Psoas muscle (tissue), 8 donors: ENCODE results near the gene MRPL10. TPM values are rescaled to one million over a fixed set of nuclear protein-coding genes. Genes with fewer than 3 reads are reported as not detected.

Experiments
- ATAC-seq, 4 donors: fragments of 200-7000 bp; cut with Tn5 transposase; one replicate each; pipeline ENCODE4 v1.9.1; 2020; ENCODE audit warnings: moderate library complexity in 3 of 4, mild to moderate bottlenecking in 2 of 4
- DNase-seq, 2 donors: peaks; one replicate each; pipeline ENCODE4 v3.0.0-alpha.2; 2020
- H3K27ac ChIP-seq: fragments of 200-600 bp; one replicate; pipeline ENCODE4 v1.8.0; 2022
- H3K27me3 ChIP-seq, 3 donors: fragments of 200-600 bp in 1 of 3; one replicate each; pipeline versions ENCODE4 v1.6.1 to v1.8.0; 2013 to 2022; ENCODE audit warnings: low read length in 2 of 3, mild to moderate bottlenecking in 2 of 3, moderate library complexity in 1 of 3; ENCODE audit not compliant: insufficient read depth in 3 of 3
- H3K36me3 ChIP-seq, 2 donors: fragments of 200-600 bp in 1 of 2; one replicate each; pipeline versions ENCODE4 v1.6.1 to v1.8.0; 2013 to 2022; ENCODE audit warnings: low read depth in 1 of 2, mild to moderate bottlenecking in 1 of 2, moderate library complexity in 1 of 2; ENCODE audit not compliant: insufficient read depth in 1 of 2
- H3K4me1 ChIP-seq: fragments of 200-600 bp; one replicate; pipeline ENCODE4 v1.8.0; 2022
- H3K4me3 ChIP-seq: fragments of 200-600 bp; one replicate; pipeline ENCODE4 v1.8.0; 2022; ENCODE audit warnings: mild to moderate bottlenecking
- H3K9me3 ChIP-seq: fragments of 200-600 bp; one replicate; pipeline ENCODE4 v1.8.0; 2022
- WGBS, 3 donors: extraction: QIAGEN DNeasy Blood & Tissue Kit; methylation state at CpG; one replicate each; pipeline versions ENCODE4 v1.1.6 to v1.1.7; 2013; 5-methylcytosine and 5-hydroxymethylcytosine counted together
- intact Hi-C, 2 donors: fragments of 100-400 bp; cut with DNase I; formaldehyde crosslinking; loops; one replicate each; pipeline versions ENCODE4 v1.11.0 to v1.14.2; 2022
- polyA plus RNA-seq, 3 donors: library from polyadenylated mRNA; stranded (reverse); fragments of 200-250 nt; gene quantifications; one replicate each; pipeline ENCODE4 v1.2.3, GENCODE V29; 2013
- total RNA-seq, 4 donors: library from RNA; stranded (reverse); fragmentation: NEBNext Ultra II Directional in 2 of 4; extraction: Animal tissue kit (Norgen Biotek cat#: 25700) in 2 of 4; gene quantifications; one replicate each; pipeline versions ENCODE4 v1.2.1 to v1.2.4, GENCODE V29; 2021 to 2023
- TF ChIP-seq, protein P1 (sequence below): fragments of 200-600 bp; IDR thresholded peaks from one replicate; pipeline ENCODE4 v1.8.0; 2022; ENCODE audit warnings: antibody characterized with exemption
- donor health status: healthy with polysubstance abuse.
- donor health status: DM: no; HTN: no; CAD: no; lungs with moderate emphysema.
- donor health status: Bipolar disorder and iron deficiency.
- donor health status: healthy.
- donor health status: DM: yes; HTN: yes; CAD: no.
- donor health status: DM: no; HTN: no; CAD: no.
- donor health status: DM: no; HTN: no; CAD: no.
- donor health status: DM: yes; HTN: yes; CAD: no.

MRPL10 gene
- total and polyA plus RNA-seq, 7 donors = 37.8 to 78.6 (median 47.0) TPM

DNA sequence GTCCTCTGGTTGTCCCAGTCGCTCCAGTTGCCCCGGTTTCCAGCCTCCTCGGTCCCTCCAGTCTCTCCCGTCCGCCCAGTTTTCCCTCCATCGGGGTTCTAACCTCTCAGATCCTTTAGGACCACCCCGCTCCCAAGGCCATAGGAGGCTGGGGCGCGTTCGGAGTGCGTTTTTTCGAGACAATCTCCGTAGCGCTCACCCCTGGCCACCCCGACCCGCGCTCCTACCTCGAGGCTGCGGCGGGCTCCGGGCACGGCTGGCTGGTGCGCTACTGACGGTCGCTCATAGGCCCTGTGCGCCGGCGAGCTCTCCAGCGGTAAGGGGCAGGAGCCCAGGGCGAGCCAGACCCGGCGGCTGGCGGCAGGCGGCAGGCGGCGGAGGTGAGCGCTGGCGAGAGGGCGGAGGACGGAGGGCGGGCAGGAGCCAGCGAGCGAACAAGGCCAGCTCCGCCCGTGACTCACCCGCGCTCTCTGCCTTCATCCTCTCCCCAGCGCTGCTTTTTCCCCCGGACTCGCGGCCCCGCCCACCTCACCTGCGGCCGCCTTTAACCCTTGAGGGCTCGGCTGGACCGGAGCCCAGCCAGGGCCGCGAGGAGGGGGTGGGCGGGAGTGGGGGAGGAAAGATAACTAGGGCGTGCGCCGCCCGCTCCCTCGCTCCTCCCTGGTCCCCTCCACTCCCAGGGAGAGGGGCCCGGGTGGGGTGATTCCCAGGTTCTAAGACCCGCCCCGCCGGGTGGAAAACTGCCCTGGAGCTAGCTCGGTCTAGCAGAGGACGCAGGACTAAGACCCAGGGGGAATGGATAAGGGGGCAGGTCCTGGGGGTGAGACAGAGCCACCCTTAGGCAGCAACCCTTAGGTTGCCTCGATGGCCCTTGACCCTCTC lies 19.6 kb upstream of the MRPL10 start, which contains the start of gene SP6:
Gene SP6, minus strand, starts transcription at position 472 of the 882 bp plus-strand sequence. CDS start 2,734 bp downstream, outside the sequence.
- Histone ChIP-seq H3K27ac (no peak within 1 kb of the TSS), H3K9me3 (no peaks in the 10 kb centered on the region), H3K27me3 (peaks cover 0 to 97% (median 52%) of the 10 kb centered on the region in 3 donors), H3K4me3 (peak within 1 kb of the TSS; percentile 50), H3K4me1 (peaks cover 16% of the 10 kb centered on the region), H3K36me3 (no peaks in the 10 kb centered on the region)
- TF ChIP-seq, protein P1, sequence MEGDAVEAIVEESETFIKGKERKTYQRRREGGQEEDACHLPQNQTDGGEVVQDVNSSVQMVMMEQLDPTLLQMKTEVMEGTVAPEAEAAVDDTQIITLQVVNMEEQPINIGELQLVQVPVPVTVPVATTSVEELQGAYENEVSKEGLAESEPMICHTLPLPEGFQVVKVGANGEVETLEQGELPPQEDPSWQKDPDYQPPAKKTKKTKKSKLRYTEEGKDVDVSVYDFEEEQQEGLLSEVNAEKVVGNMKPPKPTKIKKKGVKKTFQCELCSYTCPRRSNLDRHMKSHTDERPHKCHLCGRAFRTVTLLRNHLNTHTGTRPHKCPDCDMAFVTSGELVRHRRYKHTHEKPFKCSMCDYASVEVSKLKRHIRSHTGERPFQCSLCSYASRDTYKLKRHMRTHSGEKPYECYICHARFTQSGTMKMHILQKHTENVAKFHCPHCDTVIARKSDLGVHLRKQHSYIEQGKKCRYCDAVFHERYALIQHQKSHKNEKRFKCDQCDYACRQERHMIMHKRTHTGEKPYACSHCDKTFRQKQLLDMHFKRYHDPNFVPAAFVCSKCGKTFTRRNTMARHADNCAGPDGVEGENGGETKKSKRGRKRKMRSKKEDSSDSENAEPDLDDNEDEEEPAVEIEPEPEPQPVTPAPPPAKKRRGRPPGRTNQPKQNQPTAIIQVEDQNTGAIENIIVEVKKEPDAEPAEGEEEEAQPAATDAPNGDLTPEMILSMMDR = peak; percentile 25
- DNase-seq = peak; percentile 61 to 77
- peak; percentile 86 to 95 (median 92) for ATAC-seq
- intact Hi-C loops = no loop called here
- 3% methylated on average over 51 to 71 of the region's 71 CpGs for WGBS, 3 donors

DNA sequence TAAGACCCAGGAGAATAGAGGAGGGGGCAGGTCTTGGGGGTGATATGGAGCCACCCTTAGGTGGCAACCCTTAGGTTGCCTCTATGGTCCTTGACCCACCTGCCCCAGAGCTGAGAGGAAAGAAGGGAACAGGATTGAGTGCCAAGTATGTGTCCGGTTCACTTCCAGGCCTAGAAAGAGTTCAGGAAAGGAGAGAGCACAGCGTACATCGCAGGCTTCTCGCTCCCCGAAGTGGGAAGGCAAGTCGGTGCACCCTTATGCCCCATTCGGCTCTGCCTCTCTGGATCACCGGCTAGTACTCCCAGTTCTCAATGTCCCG lies 19.0 kb upstream of the MRPL10 start:
- DNase-seq = no peak
- WGBS, 3 donors = 17 to 36% (median 35%) methylated on average over 9 of the region's 9 CpGs
- Histone ChIP-seq H3K27me3 (peaks cover 0 to 91% (median 49%) of the 10 kb centered on the region in 3 donors), H3K4me1 (peaks cover 16% of the 10 kb centered on the region), H3K36me3 (no peaks in the 10 kb centered on the region), H3K4me3 (peak overlapping the region; percentile 50), H3K27ac (no peak overlapping the region), H3K9me3 (no peaks in the 10 kb centered on the region)
- TF ChIP-seq, protein P1 = no peak
- intact Hi-C loops = no loop called here
- peak in 1 of 4 donors; percentile 6 for ATAC-seq

DNA sequence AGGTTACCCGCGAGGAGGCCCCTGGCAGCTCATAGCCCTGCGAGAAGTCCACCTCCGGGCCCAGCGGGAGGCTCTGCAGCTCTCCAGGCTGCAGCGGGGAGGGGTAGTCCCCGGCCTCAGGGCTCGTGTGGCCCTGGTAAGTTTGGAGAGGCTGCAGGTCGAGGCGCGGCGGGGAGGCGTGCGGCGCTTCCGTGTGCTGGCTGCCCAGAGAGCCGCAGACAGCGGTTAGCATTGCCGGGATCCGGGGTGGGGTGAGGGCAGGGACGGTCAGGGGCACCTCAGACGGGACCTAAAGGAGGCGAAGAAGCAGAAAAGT lies 16.8 kb upstream of the MRPL10 start:
- WGBS, 3 donors = 31 to 39% (median 38%) methylated on average over 23 of the region's 23 CpGs
- H3K4me3 ChIP-seq = no peak overlapping the region
- DNase-seq (no peak), ATAC-seq (no peak)
- H3K27ac ChIP-seq = no peak overlapping the region
- H3K4me1 ChIP-seq = peaks cover 16% of the 10 kb centered on the region
- no peaks in the 10 kb centered on the region for H3K9me3 ChIP-seq
- TF ChIP-seq, protein P1 = no peak
- H3K36me3 ChIP-seq = no peaks in the 10 kb centered on the region
- peaks cover 0 to 76% (median 40%) of the 10 kb centered on the region in 3 donors for H3K27me3 ChIP-seq
- intact Hi-C loops = loop anchor here in 1 of 2 donors (5.0 to 10.0 kb wide), 2 partner anchors 169 to 287 kb away; no protein-coding TSS in a partner anchor

DNA sequence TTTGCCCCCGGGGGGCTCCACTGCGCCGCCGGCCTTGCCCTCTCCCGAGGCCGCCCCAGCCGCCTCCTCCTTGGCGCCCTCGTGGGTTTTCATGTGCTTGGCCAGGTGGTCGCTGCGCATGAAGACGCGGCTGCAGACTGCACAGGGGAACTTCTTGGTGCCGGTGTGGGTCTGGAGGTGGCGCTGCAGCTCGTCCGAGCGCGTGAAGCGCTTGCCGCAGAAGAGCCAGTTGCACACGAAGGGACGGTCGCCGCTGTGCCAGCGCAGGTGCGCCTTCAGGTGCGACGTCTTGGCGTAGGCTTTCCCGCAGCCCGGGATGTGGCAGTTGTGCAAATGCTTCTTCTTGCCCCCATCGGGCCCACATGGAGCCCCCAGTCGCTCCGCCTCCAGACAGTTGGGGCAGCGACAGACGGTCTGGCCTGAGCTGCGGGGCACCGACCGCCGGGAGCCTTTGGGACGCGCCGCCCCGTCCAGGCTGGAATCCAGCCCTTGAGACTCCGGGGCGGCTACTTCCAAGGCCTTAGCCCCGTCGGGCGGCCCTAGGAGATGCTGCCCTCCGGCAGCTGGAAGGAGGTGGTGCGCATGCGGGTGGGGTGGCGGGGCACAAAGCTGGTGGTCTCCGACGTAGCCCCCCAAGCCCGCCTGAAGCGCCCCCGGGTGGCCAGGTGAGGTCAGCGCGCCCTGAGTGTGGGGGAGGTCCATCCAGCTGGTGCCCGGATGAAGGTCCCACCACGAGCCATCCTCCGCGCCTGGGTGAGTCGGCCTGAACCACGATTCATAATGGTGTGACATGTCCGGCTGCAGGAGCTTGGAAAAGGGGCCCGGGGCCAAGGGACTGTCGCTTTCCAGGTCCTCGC lies 16.2 kb upstream of the MRPL10 start:
- intact Hi-C loops = loop anchor here in 1 of 2 donors (5.0 to 10.0 kb wide), 2 partner anchors 170 to 287 kb away; no protein-coding TSS in a partner anchor
- TF ChIP-seq, protein P1 = peak; percentile 20
- no peak overlapping the region for H3K27ac ChIP-seq
- no peaks in the 10 kb centered on the region for H3K36me3 ChIP-seq
- DNase-seq (no peak), ATAC-seq (peak in 1 of 4 donors; percentile 36)
- no peaks in the 10 kb centered on the region for H3K9me3 ChIP-seq
- no peak overlapping the region for H3K4me3 ChIP-seq
- WGBS, 3 donors = 18 to 27% (median 19%) methylated on average over 64 to 71 of the region's 71 CpGs
- H3K27me3 ChIP-seq = peaks cover 0 to 70% (median 35%) of the 10 kb centered on the region in 3 donors
- H3K4me1 ChIP-seq = peaks cover 16% of the 10 kb centered on the region
